Heart right ventricle (tissue), 16 donors: ENCODE measurements around the gene MAPK11. TPM values are rescaled to one million over a fixed set of nuclear protein-coding genes. Genes with fewer than 3 reads are reported as not detected.
A peak's percentile ranks its signal among the peaks of the same experiment; 100 is the strongest.

Source experiments
- ATAC-seq, 8 donors: fragments of 200-7000 bp; cut with Tn5 transposase; one replicate each; pipeline ENCODE4 v1.9.1; 2020; ENCODE audit warnings: mild to moderate bottlenecking in 8 of 8, moderate library complexity in 8 of 8, moderate number of reproducible peaks in 1 of 8
- DNase-seq, 2 donors: peaks; one replicate each; pipeline ENCODE4 v3.0.0-alpha.2; 2020
- H3K27ac ChIP-seq, 10 donors: fragments of 200-600 bp; sonication (generic) in 2 of 10; one replicate each; pipeline versions ENCODE4 v1.5.0 to v1.8.0; 2020 to 2022; ENCODE audit warnings: mild to moderate bottlenecking in 3 of 10
- H3K27me3 ChIP-seq, 7 donors: fragments of 200-600 bp; one replicate each; pipeline ENCODE4 v1.8.0; 2021 to 2022; ENCODE audit warnings: mild to moderate bottlenecking in 2 of 7
- H3K36me3 ChIP-seq, 9 donors: fragments of 200-600 bp; sonication (generic) in 1 of 9; one replicate each; pipeline versions ENCODE4 v1.5.0 to v1.8.0; 2020 to 2022; ENCODE audit warnings: mild to moderate bottlenecking in 2 of 9
- H3K4me1 ChIP-seq, 9 donors: fragments of 200-600 bp; sonication (generic) in 1 of 9; one replicate each; pipeline versions ENCODE4 v1.5.0 to v1.8.0; 2020 to 2022; ENCODE audit warnings: mild to moderate bottlenecking in 4 of 9
- H3K4me3 ChIP-seq, 10 donors: fragments of 200-600 bp; sonication (generic) in 2 of 10; one replicate each; pipeline versions ENCODE4 v1.5.0 to v1.8.0; 2020 to 2022; ENCODE audit warnings: mild to moderate bottlenecking in 7 of 10, moderate library complexity in 2 of 10
- H3K9me3 ChIP-seq, 11 donors: fragments of 200-600 bp in 10 of 11; sonication (generic) in 2 of 11; one replicate each; pipeline versions ENCODE4 v1.5.0 to v1.8.0; 2013 to 2022; ENCODE audit warnings: mild to moderate bottlenecking in 2 of 11, control low read depth in 1 of 11, moderate library complexity in 1 of 11
- CTCF ChIP-seq, 9 donors: fragments of 200-600 bp; sonication (generic) in 2 of 9; IDR thresholded peaks; one replicate each; pipeline versions ENCODE4 v1.5.0 to v1.8.0; 2021 to 2022; ENCODE audit warnings: antibody characterized with exemption in 9 of 9, mild to moderate bottlenecking in 5 of 9, moderate library complexity in 1 of 9
- WGBS, 2 donors: extraction: QIAGEN DNeasy Blood & Tissue Kit; methylation state at CpG; one replicate each; pipeline ENCODE4 v1.1.7; 2013; ENCODE audit warnings: inconsistent platforms in 1 of 2; 5-methylcytosine and 5-hydroxymethylcytosine counted together
- intact Hi-C, 10 donors: fragments of 100-400 bp; cut with DNase I; formaldehyde crosslinking; loops; one replicate each; pipeline versions ENCODE4 v1.11.1 to v1.14.2; 2022
- polyA plus RNA-seq, 2 donors: library from polyadenylated mRNA; stranded (reverse); fragments of 200-250 nt; gene quantifications; one replicate each; pipeline ENCODE4 v1.2.3, GENCODE V29; 2013
- total RNA-seq, 10 donors: library from RNA; stranded (reverse); fragmentation: NEBNext Ultra II Directional in 3 of 10; extraction: Animal tissue kit (Norgen Biotek cat#: 25700) in 3 of 10; gene quantifications; one replicate each; pipeline versions ENCODE4 v1.2.1 to v1.2.4, GENCODE V29; 2021 to 2023
- donor health status: Arrhythmogenic right ventricular cardiomyopathy.
- donor health status: ischemic (EF 13 %, LVEDD 7.1; RV severe dilation, severe dysfunction).
- donor health status: healthy with polysubstance abuse.
- donor health status: DM: no; HTN: yes; CAD: no.
- donor health status: DM: no; HTN: no; CAD: no.
- donor health status: ischemic (EF 25% LVEDD 6.9; RV normal size, moderate dysfunction).
- donor health status: ischemic (EF 25% LVEDD 5.7; RV mildly dilated, moderate dysfunction).
- donor health status: healthy.
- donor health status: DM: yes; HTN: yes; CAD: no.
- donor health status: Ischemic cardiomyopathy.
- donor health status: ischemic (EF 35%, LVEDD 5.7; RV mildly dilated, moderate dysfunction).
- donor health status: nonischemic (EF 11% LVEDD 7.7; RV severe dilation, severe dysfunction).
- donor health status: DM: yes; HTN: yes; CAD: no.
- donor health status: PGD.
- donor health status: ischemic (EF 29% LVEDD 5.4; RV normal size, mild dysfunction).
- donor health status: nonischemic (EF 23%, LVEDD 6.1; RV moderate dilation, normal function).

Gene MAPK11
- total and polyA plus RNA-seq, 12 donors = 4.3 to 18.0 (median 7.2) TPM

DNA sequence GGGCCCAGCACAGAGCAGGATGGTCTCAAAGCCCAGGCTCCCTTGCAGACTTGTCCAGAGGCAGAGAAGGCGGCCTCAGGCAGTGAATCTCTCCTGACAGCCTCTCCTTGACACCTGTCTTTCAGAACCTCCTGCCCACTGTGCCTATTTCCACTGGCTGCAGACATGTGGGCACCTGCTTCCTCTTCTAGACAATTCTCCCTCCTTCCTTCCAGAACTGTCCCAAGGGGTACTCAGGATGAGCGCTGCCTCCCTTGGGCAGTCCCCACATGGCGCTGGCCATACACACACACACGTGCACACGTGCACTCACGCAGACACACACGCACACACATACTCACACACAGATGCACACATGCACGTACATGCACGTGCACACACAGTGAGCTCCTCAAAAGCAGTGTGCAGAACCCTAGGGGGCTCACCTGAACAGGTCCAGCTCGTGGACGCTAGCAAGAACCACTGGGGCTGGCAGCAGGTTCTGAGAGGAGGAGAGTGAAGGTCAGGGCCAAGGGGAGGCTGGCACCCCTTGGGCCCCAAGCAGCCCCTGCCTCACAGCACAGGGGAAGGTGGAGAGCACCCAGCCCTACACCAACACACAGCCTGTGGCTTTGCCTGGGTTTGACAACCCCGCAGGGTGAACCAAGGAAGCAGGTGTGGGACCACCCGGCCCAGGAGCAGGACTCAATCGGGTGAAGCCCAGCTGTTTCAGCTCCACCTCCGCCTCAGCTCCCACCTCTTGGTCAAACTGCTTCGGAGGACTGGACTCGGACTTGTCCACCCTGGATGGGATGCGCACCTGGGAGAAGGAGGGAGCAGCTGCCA lies 45.3 kb upstream of the MAPK11 start:
- Histone ChIP-seq H3K27ac (no peak overlapping the region), H3K4me3 (no peak overlapping the region), H3K36me3 (no peaks in the 10 kb centered on the region), H3K27me3 (no peaks in the 10 kb centered on the region), H3K4me1 (peaks cover 0 to 16% (median 5%) of the 10 kb centered on the region in 9 donors), H3K9me3 (no peaks in the 10 kb centered on the region)
- DNase-seq (no peak), ATAC-seq (no peak)
- 93% methylated on average over 18 of the region's 18 CpGs for WGBS, 2 donors
- intact Hi-C loops = no loop called here
- no peak for TF ChIP-seq CTCF (IDR thresholded peaks at IDR 0.05)

GRCh38 chr22:50314455-50315288 lies 44.5 kb upstream of the MAPK11 start:
- peak overlapping the region in 1 of 10 donors; percentile 82 for H3K27ac ChIP-seq
- H3K27me3 ChIP-seq = no peaks in the 10 kb centered on the region
- 63 to 69% methylated on average over 33 of the region's 33 CpGs for WGBS, 2 donors
- ATAC-seq (peak in 7 of 8 donors; percentile 36 to 70 (median 50)), DNase-seq (peak in 1 of 2 donors; percentile 61)
- peak overlapping the region in 6 of 10 donors; percentile 0 to 45 (median 12) for H3K4me3 ChIP-seq
- H3K9me3 ChIP-seq = no peaks in the 10 kb centered on the region
- H3K4me1 ChIP-seq = peaks cover 0 to 18% (median 7%) of the 10 kb centered on the region in 9 donors
- TF ChIP-seq CTCF (IDR thresholded peaks at IDR 0.05) = no peak
- no peaks in the 10 kb centered on the region for H3K36me3 ChIP-seq
- intact Hi-C loops = no loop called here

GRCh38 chr22:50314081-50314454 lies 43.9 kb upstream of the MAPK11 start:
- no peaks in the 10 kb centered on the region for H3K36me3 ChIP-seq
- H3K4me1 ChIP-seq = peaks cover 3 to 24% (median 13%) of the 10 kb centered on the region in 9 donors
- TF ChIP-seq CTCF (IDR thresholded peaks at IDR 0.05) = no peak
- ATAC-seq (no peak), DNase-seq (no peak)
- H3K27ac ChIP-seq = peak overlapping the region in 1 of 10 donors; percentile 82
- H3K27me3 ChIP-seq = no peaks in the 10 kb centered on the region
- H3K4me3 ChIP-seq = peak overlapping the region in 4 of 10 donors; percentile 3 to 45 (median 25)
- intact Hi-C loops = no loop called here
- no peaks in the 10 kb centered on the region for H3K9me3 ChIP-seq
- WGBS, 2 donors = 71% methylated on average over 14 of the region's 14 CpGs

- intact Hi-C loops = no loop called here
- no peaks in the 10 kb centered on the region for H3K36me3 ChIP-seq
- no peak for ATAC-seq
- H3K27ac ChIP-seq = peak overlapping the region in 1 of 10 donors; percentile 82
- peaks cover 5 to 29% (median 18%) of the 10 kb centered on the region in 9 donors for H3K4me1 ChIP-seq
- TF ChIP-seq CTCF (IDR thresholded peaks at IDR 0.05) = no peak
- DNase-seq = no peak
- H3K9me3 ChIP-seq = no peaks in the 10 kb centered on the region
- H3K27me3 ChIP-seq = no peaks in the 10 kb centered on the region
- H3K4me3 ChIP-seq = no peak overlapping the region
- WGBS, 2 donors = 91 to 97% methylated on average over 17 of the region's 17 CpGs
Observed at GRCh38 chr22:50313600-50313999, 43.4 kb upstream of the MAPK11 start.
